T-helper 2 cell treated with Interferon-gamma antibody and Interleukin-4, amounts not matched to agents 5 μg/mL and 100 μg/mL, for 36 hours (primary cell): Measurements from ENCODE around the gene ATXN7L3.

ENCODE experiments used
- DNase-seq: peaks from one replicate; pipeline ENCODE4 v3.0.0; 2021; ENCODE audit warnings: low spot score
- H3K27ac Mint-ChIP-seq: one replicate; pipeline ENCODE4 v1.8.0; 2021; ENCODE audit warnings: mild to moderate bottlenecking, mixed read lengths
- H3K27me3 Mint-ChIP-seq: one replicate; pipeline ENCODE4 v1.8.0; 2021; ENCODE audit warnings: low read depth, mixed read lengths
- H3K36me3 Mint-ChIP-seq: one replicate; pipeline ENCODE4 v1.8.0; 2021; ENCODE audit warnings: low read depth, mixed read lengths
- H3K4me1 Mint-ChIP-seq: one replicate; pipeline ENCODE4 v1.8.0; 2021; ENCODE audit warnings: low read depth, mixed read lengths
- H3K4me3 Mint-ChIP-seq: one replicate; pipeline ENCODE4 v1.8.0; 2022; ENCODE audit warnings: mild to moderate bottlenecking, moderate library complexity, mixed read lengths
- H3K9me3 Mint-ChIP-seq: one replicate; pipeline ENCODE4 v1.8.0; 2021; ENCODE audit warnings: mixed read lengths

Gene ATXN7L3

GRCh38 chr17:44186307-44187130 lies 13.2 kb downstream of the ATXN7L3 start, which contains the start of gene TMUB2:
Gene TMUB2, plus strand, starts transcription at chr17:44186972. Its CDS starts 737 bp downstream, at chr17:44187709.
- Mint-ChIP-seq H3K36me3 (peaks cover 29% of the 10 kb centered on the region), H3K9me3 (no peaks in the 10 kb centered on the region), H3K27ac (peak within 1 kb of the TSS; percentile 99), H3K4me1 (peaks cover 27% of the 10 kb centered on the region), H3K27me3 (no peaks in the 10 kb centered on the region), H3K4me3 (peak within 1 kb of the TSS; percentile 99)
- DNase-seq = peak; percentile 99

- H3K36me3 Mint-ChIP-seq = peaks cover 20% of the 10 kb centered on the region
- peaks cover 24% of the 10 kb centered on the region for H3K4me1 Mint-ChIP-seq
- no peak overlapping the region for H3K27ac Mint-ChIP-seq
- peak overlapping the region; percentile 34 for H3K4me3 Mint-ChIP-seq
- DNase-seq = no peak
- H3K9me3 Mint-ChIP-seq = no peaks in the 10 kb centered on the region
- H3K27me3 Mint-ChIP-seq = no peaks in the 10 kb centered on the region
These were observed 15.4 kb downstream of the ATXN7L3 start for GRCh38 chr17:44184212-44184810.

GRCh38 chr17:44183024-44183423 lies 16.7 kb downstream of the ATXN7L3 start:
- Mint-ChIP-seq H3K36me3 (peaks cover 23% of the 10 kb centered on the region), H3K4me3 (no peak overlapping the region), H3K27ac (no peak overlapping the region), H3K9me3 (no peaks in the 10 kb centered on the region), H3K27me3 (no peaks in the 10 kb centered on the region), H3K4me1 (peaks cover 18% of the 10 kb centered on the region)
- no peak for DNase-seq

- H3K36me3 Mint-ChIP-seq = peaks cover 25% of the 10 kb centered on the region
These were observed 21.6 kb downstream of the ATXN7L3 start for GRCh38 chr17:44178133-44178532.

GRCh38 chr17:44177640-44178039 lies 22.0 kb downstream of the ATXN7L3 start:
- Mint-ChIP-seq H3K36me3 (peaks cover 25% of the 10 kb centered on the region), H3K9me3 (no peaks in the 10 kb centered on the region), H3K4me1 (peaks cover 2% of the 10 kb centered on the region), H3K27ac (no peak overlapping the region), H3K27me3 (no peaks in the 10 kb centered on the region), H3K4me3 (no peak overlapping the region)
- DNase-seq = no peak

More at GRCh38 chr17:44178133-44178532, 21.6 kb downstream of the ATXN7L3 start:
- Mint-ChIP-seq H3K4me3 (no peak overlapping the region), H3K27me3 (no peaks in the 10 kb centered on the region), H3K27ac (no peak overlapping the region), H3K9me3 (no peaks in the 10 kb centered on the region), H3K4me1 (peaks cover 2% of the 10 kb centered on the region)
- DNase-seq = no peak

GRCh38 chr17:44176671-44177501 lies 22.8 kb downstream of the ATXN7L3 start:
- no peak overlapping the region for H3K27ac Mint-ChIP-seq
- H3K9me3 Mint-ChIP-seq = no peaks in the 10 kb centered on the region
- peaks cover 23% of the 10 kb centered on the region for H3K36me3 Mint-ChIP-seq

GRCh38 chr17:44176257-44176656 lies 23.4 kb downstream of the ATXN7L3 start:
- Mint-ChIP-seq H3K27ac (no peak overlapping the region), H3K36me3 (peaks cover 19% of the 10 kb centered on the region), H3K4me1 (no peaks in the 10 kb centered on the region), H3K27me3 (no peaks in the 10 kb centered on the region), H3K9me3 (no peaks in the 10 kb centered on the region), H3K4me3 (no peak overlapping the region)
- DNase-seq = no peak

More at GRCh38 chr17:44176671-44177501, 22.8 kb downstream of the ATXN7L3 start:
- H3K27me3 Mint-ChIP-seq = no peaks in the 10 kb centered on the region
- H3K4me3 Mint-ChIP-seq = no peak overlapping the region
- no peaks in the 10 kb centered on the region for H3K4me1 Mint-ChIP-seq
- DNase-seq = no peak

- Mint-ChIP-seq H3K36me3 (peaks cover 19% of the 10 kb centered on the region), H3K27me3 (no peaks in the 10 kb centered on the region), H3K4me3 (no peak overlapping the region), H3K9me3 (no peaks in the 10 kb centered on the region), H3K4me1 (no peaks in the 10 kb centered on the region), H3K27ac (no peak overlapping the region)
- no peak for DNase-seq
These were observed 25.3 kb downstream of the ATXN7L3 start for GRCh38 chr17:44174427-44174826.

GRCh38 chr17:44171931-44172455 lies 27.7 kb downstream of the ATXN7L3 start:
- Mint-ChIP-seq H3K4me1 (no peaks in the 10 kb centered on the region), H3K9me3 (no peaks in the 10 kb centered on the region), H3K27ac (no peak overlapping the region), H3K36me3 (peaks cover 11% of the 10 kb centered on the region), H3K27me3 (no peaks in the 10 kb centered on the region), H3K4me3 (no peak overlapping the region)
- DNase-seq = no peak

- Mint-ChIP-seq H3K27ac (no peak within 1 kb of the TSS), H3K36me3 (peaks cover 6% of the 10 kb centered on the region), H3K4me1 (no peaks in the 10 kb centered on the region), H3K27me3 (no peaks in the 10 kb centered on the region), H3K4me3 (no peak within 1 kb of the TSS), H3K9me3 (no peaks in the 10 kb centered on the region)
- DNase-seq = no peak
These were observed 29.0 kb downstream of the ATXN7L3 start, which contains the start of gene ASB16 for GRCh38 chr17:44170499-44171201. Gene ASB16, plus strand, starts transcription at chr17:44170704. Its CDS starts 86 bp downstream, at chr17:44170790.

- Mint-ChIP-seq H3K4me3 (no peak overlapping the region), H3K27ac (no peak overlapping the region), H3K9me3 (no peaks in the 10 kb centered on the region), H3K27me3 (no peaks in the 10 kb centered on the region), H3K4me1 (no peaks in the 10 kb centered on the region), H3K36me3 (peaks cover 3% of the 10 kb centered on the region)
- no peak for DNase-seq
These were observed 29.6 kb downstream of the ATXN7L3 start for GRCh38 chr17:44170135-44170498.

- Mint-ChIP-seq H3K27ac (no peak overlapping the region), H3K4me3 (no peak overlapping the region), H3K4me1 (no peaks in the 10 kb centered on the region), H3K9me3 (no peaks in the 10 kb centered on the region), H3K27me3 (no peaks in the 10 kb centered on the region), H3K36me3 (peaks cover 3% of the 10 kb centered on the region)
- no peak for DNase-seq
These were observed 32.4 kb downstream of the ATXN7L3 start for GRCh38 chr17:44167181-44167861.

- H3K4me3 Mint-ChIP-seq = no peak overlapping the region
- no peaks in the 10 kb centered on the region for H3K4me1 Mint-ChIP-seq
- H3K9me3 Mint-ChIP-seq = no peaks in the 10 kb centered on the region
- H3K27me3 Mint-ChIP-seq = no peaks in the 10 kb centered on the region
- no peak overlapping the region for H3K27ac Mint-ChIP-seq
- peaks cover 6% of the 10 kb centered on the region for H3K36me3 Mint-ChIP-seq
- DNase-seq = no peak
These were observed 35.2 kb downstream of the ATXN7L3 start for GRCh38 chr17:44164476-44164875.
